Activated naive CD8-positive, alpha-beta T cell treated with anti-CD3 and anti-CD28 coated beads, Interleukin-2, amount 10 ng/mL, durations not matched to agents 7 days and 5 days (primary cell): Measurements from ENCODE around the gene MRPS9. TPM values are rescaled to one million over a fixed set of nuclear protein-coding genes. Genes with fewer than 3 reads are reported as not detected.

Experiments used
- ATAC-seq: fragments of 150-1000 bp; cut with Tn5 transposase; one replicate; pipeline ENCODE4 v1.10.0; 2021; ENCODE audit warnings: low read depth, moderate library complexity
- POLR2A ChIA-PET: fragments of 350-600 bp; sonication (Branson Sonifier 250); formaldehyde crosslinking; loops from one replicate; lab custom pipeline; 2021; ENCODE audit warnings: antibody characterized with exemption; lab: Charles Lee
- DNase-seq: peaks from one replicate; pipeline ENCODE4 v3.0.0; 2021
- H3K27ac Mint-ChIP-seq: one replicate; pipeline ENCODE4 v1.8.0; 2022; ENCODE audit warnings: mild to moderate bottlenecking, mixed read lengths
- H3K27me3 Mint-ChIP-seq: one replicate; pipeline ENCODE4 v1.8.0; 2022; ENCODE audit warnings: mild to moderate bottlenecking, moderate library complexity, mixed read lengths
- H3K36me3 Mint-ChIP-seq: one replicate; pipeline ENCODE4 v1.8.0; 2021; ENCODE audit warnings: mild to moderate bottlenecking, mixed read lengths
- H3K4me1 Mint-ChIP-seq: one replicate; pipeline ENCODE4 v1.8.0; 2021; ENCODE audit warnings: mixed read lengths
- H3K4me3 Mint-ChIP-seq: one replicate; pipeline ENCODE4 v1.8.0; 2022; ENCODE audit warnings: mild to moderate bottlenecking, moderate library complexity, mixed read lengths
- H3K9me3 Mint-ChIP-seq: one replicate; pipeline ENCODE4 v1.8.0; 2021; ENCODE audit warnings: mixed read lengths
- total RNA-seq, 2 experiments: library from RNA; stranded (reverse); gene quantifications; one replicate each; pipeline ENCODE4 v1.2.3, GENCODE V29; 2021

The MRPS9 gene
- total RNA-seq, 2 experiments from 2014 or later, result 21.0 to 23.1 TPM

GRCh38 chr2:105062158-105062557 is 24.3 kb downstream of the MRPS9 start:
- Mint-ChIP-seq H3K9me3 (no peaks in the 10 kb centered on the region), H3K4me1 (peaks cover 1% of the 10 kb centered on the region), H3K4me3 (no peak overlapping the region), H3K27ac (no peak overlapping the region), H3K36me3 (peaks cover 4% of the 10 kb centered on the region), H3K27me3 (no peaks in the 10 kb centered on the region)
- no peak for DNase-seq
- POLR2A ChIA-PET, result no interaction called here
- no peak for ATAC-seq

GRCh38 chr2:105068387-105068786 is 30.5 kb downstream of the MRPS9 start:
- Mint-ChIP-seq H3K27ac (no peak overlapping the region), H3K9me3 (no peaks in the 10 kb centered on the region), H3K27me3 (no peaks in the 10 kb centered on the region), H3K36me3 (peaks cover 5% of the 10 kb centered on the region), H3K4me3 (no peak overlapping the region), H3K4me1 (peaks cover 11% of the 10 kb centered on the region)
- POLR2A ChIA-PET, result no interaction called here
- no peak for ATAC-seq
- DNase-seq, result no peak

- DNase-seq, result no peak
These were observed 31.0 kb downstream of the MRPS9 start for GRCh38 chr2:105068875-105069274.

GRCh38 chr2:105070010-105070865 is 32.4 kb downstream of the MRPS9 start:
- Mint-ChIP-seq H3K27ac (no peak overlapping the region), H3K27me3 (no peaks in the 10 kb centered on the region), H3K4me3 (no peak overlapping the region), H3K9me3 (no peaks in the 10 kb centered on the region), H3K36me3 (peaks cover 14% of the 10 kb centered on the region), H3K4me1 (peaks cover 14% of the 10 kb centered on the region)
- no peak for DNase-seq
- no peak for ATAC-seq
- POLR2A ChIA-PET, result no interaction called here

More at GRCh38 chr2:105068875-105069274, 31.0 kb downstream of the MRPS9 start:
- Mint-ChIP-seq H3K27ac (no peak overlapping the region), H3K36me3 (peaks cover 5% of the 10 kb centered on the region), H3K27me3 (no peaks in the 10 kb centered on the region), H3K9me3 (no peaks in the 10 kb centered on the region), H3K4me1 (peaks cover 11% of the 10 kb centered on the region), H3K4me3 (no peak overlapping the region)
- no peak for ATAC-seq
- POLR2A ChIA-PET, result no interaction called here

- Mint-ChIP-seq H3K27me3 (no peaks in the 10 kb centered on the region), H3K27ac (no peak overlapping the region), H3K9me3 (no peaks in the 10 kb centered on the region), H3K36me3 (peaks cover 16% of the 10 kb centered on the region), H3K4me1 (peaks cover 12% of the 10 kb centered on the region), H3K4me3 (no peak overlapping the region)
- no peak for ATAC-seq
- POLR2A ChIA-PET, result interaction anchor here (2.1 kb wide), 1 partner anchor 33 kb away, joined by 5 read pairs; the partner anchor contains the start of gene MRPS9
- DNase-seq, result no peak
These were observed 33.5 kb downstream of the MRPS9 start for GRCh38 chr2:105071379-105071778.

DNA sequence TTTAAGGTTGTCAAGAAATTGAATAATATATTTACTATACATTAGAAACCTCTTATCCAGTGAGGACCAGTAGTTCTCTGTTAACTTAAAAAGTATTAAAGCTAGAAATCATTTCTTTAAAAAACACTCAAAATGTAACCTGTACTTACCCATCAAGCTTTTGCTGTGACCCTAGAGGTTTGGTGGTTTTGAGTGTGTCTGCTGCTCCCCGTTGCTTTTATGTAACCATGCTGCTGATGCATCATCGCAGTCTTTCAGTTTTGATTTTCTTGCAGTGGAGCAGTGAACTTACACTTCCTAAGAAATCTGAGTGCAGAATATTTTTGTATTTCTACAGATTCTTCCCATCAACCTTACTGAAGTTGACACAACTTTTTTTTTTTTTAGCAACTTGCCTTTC is 34.2 kb downstream of the MRPS9 start:
- peak; percentile 86 for ATAC-seq
- H3K27me3 Mint-ChIP-seq, result no peaks in the 10 kb centered on the region
- no peaks in the 10 kb centered on the region for H3K9me3 Mint-ChIP-seq
- H3K4me3 Mint-ChIP-seq, result peak overlapping the region; percentile 47
- no peak overlapping the region for H3K27ac Mint-ChIP-seq
- peaks cover 12% of the 10 kb centered on the region for H3K4me1 Mint-ChIP-seq
- H3K36me3 Mint-ChIP-seq, result peaks cover 16% of the 10 kb centered on the region
- POLR2A ChIA-PET, result interaction anchor here (2.1 kb wide), 1 partner anchor 34 kb away, joined by 5 read pairs; the partner anchor contains the start of gene MRPS9
- DNase-seq, result no peak

- no peak for DNase-seq
- H3K27me3 Mint-ChIP-seq, result no peaks in the 10 kb centered on the region
- no peak for ATAC-seq
- no peak overlapping the region for H3K4me3 Mint-ChIP-seq
- no peaks in the 10 kb centered on the region for H3K9me3 Mint-ChIP-seq
- POLR2A ChIA-PET, result no interaction called here
- H3K4me1 Mint-ChIP-seq, result peaks cover 11% of the 10 kb centered on the region
- peaks cover 18% of the 10 kb centered on the region for H3K36me3 Mint-ChIP-seq
- no peak overlapping the region for H3K27ac Mint-ChIP-seq
These were observed 35.7 kb downstream of the MRPS9 start for GRCh38 chr2:105073591-105073990.

GRCh38 chr2:105076121-105076520 is 38.3 kb downstream of the MRPS9 start:
- Mint-ChIP-seq H3K4me3 (no peak overlapping the region), H3K9me3 (no peaks in the 10 kb centered on the region), H3K36me3 (peaks cover 16% of the 10 kb centered on the region), H3K27me3 (no peaks in the 10 kb centered on the region), H3K4me1 (peaks cover 11% of the 10 kb centered on the region), H3K27ac (no peak overlapping the region)
- ATAC-seq (no peak), DNase-seq (no peak)
- POLR2A ChIA-PET, result no interaction called here

DNA sequence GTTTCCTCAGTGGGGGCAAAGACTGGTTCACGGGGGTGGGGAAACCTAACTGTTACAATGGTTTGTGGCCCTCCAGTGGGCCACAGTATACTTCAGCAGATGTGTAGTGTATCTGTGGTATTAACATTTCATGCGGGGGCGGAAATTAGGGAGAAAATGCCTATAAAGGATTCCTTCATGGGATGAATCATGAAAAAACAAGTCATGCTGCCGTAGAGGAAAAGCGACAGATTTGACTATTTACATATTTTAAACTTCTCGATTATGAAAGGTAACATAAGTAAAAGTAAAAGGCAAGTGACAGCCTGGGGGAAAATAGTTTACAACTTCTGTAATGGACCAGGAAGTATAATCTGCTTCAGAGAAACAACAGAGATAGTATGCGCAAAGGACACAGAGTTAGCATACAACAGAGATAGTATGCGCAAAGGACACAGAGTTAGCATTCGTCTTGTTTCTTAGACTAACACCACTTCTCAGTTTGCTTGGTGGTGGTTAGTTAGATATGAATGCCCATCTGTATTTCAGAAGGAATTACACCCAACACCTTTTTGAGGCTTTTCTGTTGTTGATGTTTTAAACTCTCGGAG is 41.1 kb downstream of the MRPS9 start:
- POLR2A ChIA-PET, result no interaction called here

GRCh38 chr2:105080461-105080860 is 42.6 kb downstream of the MRPS9 start:
- Mint-ChIP-seq H3K27me3 (no peaks in the 10 kb centered on the region), H3K9me3 (no peaks in the 10 kb centered on the region), H3K4me1 (no peaks in the 10 kb centered on the region), H3K36me3 (peaks cover 6% of the 10 kb centered on the region), H3K27ac (no peak overlapping the region), H3K4me3 (no peak overlapping the region)
- no peak for ATAC-seq
- DNase-seq, result no peak
- POLR2A ChIA-PET, result no interaction called here

More for the DNA sequence above, 41.1 kb downstream of the MRPS9 start:
- peaks cover 15% of the 10 kb centered on the region for H3K36me3 Mint-ChIP-seq
- H3K4me3 Mint-ChIP-seq, result no peak overlapping the region
- H3K27me3 Mint-ChIP-seq, result no peaks in the 10 kb centered on the region
- H3K9me3 Mint-ChIP-seq, result no peaks in the 10 kb centered on the region
- no peak for DNase-seq
- no peak overlapping the region for H3K27ac Mint-ChIP-seq
- peaks cover 2% of the 10 kb centered on the region for H3K4me1 Mint-ChIP-seq
- no peak for ATAC-seq

- no peak overlapping the region for H3K27ac Mint-ChIP-seq
- no peak for ATAC-seq
- H3K4me3 Mint-ChIP-seq, result no peak overlapping the region
- no peak for DNase-seq
- H3K36me3 Mint-ChIP-seq, result peaks cover 6% of the 10 kb centered on the region
- POLR2A ChIA-PET, result no interaction called here
- H3K9me3 Mint-ChIP-seq, result no peaks in the 10 kb centered on the region
- H3K4me1 Mint-ChIP-seq, result no peaks in the 10 kb centered on the region
- no peaks in the 10 kb centered on the region for H3K27me3 Mint-ChIP-seq
These were observed 43.2 kb downstream of the MRPS9 start for GRCh38 chr2:105081006-105081601.

GRCh38 chr2:105082107-105082506 is 44.2 kb downstream of the MRPS9 start:
- Mint-ChIP-seq H3K27me3 (no peaks in the 10 kb centered on the region), H3K9me3 (no peaks in the 10 kb centered on the region), H3K27ac (no peak overlapping the region)

DNA sequence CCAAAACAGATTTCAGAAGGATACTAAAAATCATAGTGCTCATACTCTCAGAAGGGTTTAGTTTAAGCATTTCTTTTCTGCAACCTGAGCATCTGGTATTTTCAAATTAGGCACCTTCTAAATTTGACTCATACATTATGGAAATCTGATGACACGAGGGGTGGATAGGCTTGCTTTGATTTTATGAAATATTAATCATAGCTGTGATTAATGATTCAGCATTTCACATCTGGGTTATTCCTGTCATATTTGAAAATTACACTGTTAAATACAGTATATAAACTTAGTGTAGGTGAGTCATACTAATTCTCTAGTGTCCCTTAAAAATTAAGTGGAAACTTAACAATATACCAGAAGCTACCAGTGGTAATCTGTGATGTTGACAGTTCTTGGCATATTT is 47.7 kb downstream of the MRPS9 start:
- Mint-ChIP-seq H3K4me3 (no peak overlapping the region), H3K9me3 (no peaks in the 10 kb centered on the region), H3K27me3 (no peaks in the 10 kb centered on the region), H3K36me3 (no peaks in the 10 kb centered on the region), H3K27ac (no peak overlapping the region), H3K4me1 (peaks cover 10% of the 10 kb centered on the region)
- ATAC-seq (no peak), DNase-seq (no peak)
- POLR2A ChIA-PET, result no interaction called here

More at GRCh38 chr2:105082107-105082506, 44.2 kb downstream of the MRPS9 start:
- Mint-ChIP-seq H3K4me3 (no peak overlapping the region), H3K4me1 (peaks cover 3% of the 10 kb centered on the region), H3K36me3 (peaks cover 5% of the 10 kb centered on the region)
- ATAC-seq (no peak), DNase-seq (no peak)
- POLR2A ChIA-PET, result no interaction called here
